NCI-H1105 treated with DMSO at 0.1 percent for 48 hours (cell line): Measurements from ENCODE around the gene B3GNT2.

Experiments used
- DNase-seq: peaks from one replicate; lab custom pipeline; 2025; lab: John Stamatoyannopoulos, UW

The B3GNT2 gene

DNA sequence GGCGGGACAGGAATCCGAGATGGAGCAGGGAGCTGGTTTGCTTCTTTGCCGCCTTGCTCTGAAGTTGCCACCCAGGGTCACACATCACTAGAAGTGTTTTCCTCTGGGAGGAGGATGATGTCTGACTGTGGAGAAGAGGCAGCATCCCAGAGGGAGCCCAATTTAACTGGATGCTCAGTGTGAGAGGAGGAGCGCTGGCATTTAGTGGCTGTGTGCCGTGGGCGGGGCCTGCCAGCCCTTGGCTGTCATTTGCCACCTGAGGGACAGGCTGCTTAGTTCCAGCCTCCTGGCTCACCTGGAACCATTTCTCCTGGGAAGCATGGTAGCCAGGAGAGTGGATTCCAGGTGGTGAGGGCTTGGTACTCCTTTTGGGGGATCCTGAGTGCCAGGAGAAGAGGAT is 9.6 kb downstream of the B3GNT2 start:
- no peak for DNase-seq

DNA sequence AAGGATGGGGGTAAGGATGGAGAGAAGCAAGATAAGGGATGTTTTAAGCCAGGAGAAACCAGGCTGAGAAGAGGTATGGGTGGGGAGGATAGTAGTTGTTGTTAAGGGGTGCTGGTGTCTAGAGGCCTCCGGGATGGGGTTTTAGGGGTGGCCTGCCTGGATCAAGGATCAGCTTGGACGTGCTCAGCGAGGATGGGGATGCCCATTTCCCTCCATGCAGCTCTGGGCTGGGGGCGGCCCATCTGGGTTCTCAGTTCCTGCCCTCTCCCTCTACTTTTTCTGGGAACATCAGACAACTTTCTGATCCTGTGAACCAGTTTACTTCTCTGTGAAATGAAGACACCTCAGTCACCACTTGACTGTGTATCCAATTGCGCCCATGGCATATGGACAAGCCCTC is 10.1 kb downstream of the B3GNT2 start:
- no peak for DNase-seq

DNA sequence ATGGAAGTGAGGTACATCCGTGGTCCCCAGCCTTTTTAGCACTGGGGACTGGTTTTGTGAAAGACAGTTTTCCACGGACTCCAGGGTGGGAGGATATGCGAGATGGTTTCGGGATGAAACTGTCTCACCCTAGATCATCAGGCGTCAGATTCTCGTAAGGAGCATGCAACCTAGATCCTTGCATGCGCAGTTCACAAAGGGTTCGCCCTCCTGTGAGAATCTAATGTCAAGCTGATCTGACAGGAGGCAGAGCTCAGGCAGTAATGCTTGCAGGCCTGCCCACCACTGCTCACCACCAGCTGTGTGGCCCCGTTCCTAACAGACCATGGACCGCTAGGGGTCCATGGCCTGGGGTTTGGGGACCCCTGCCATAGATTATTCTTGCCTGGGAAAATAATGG is 11.6 kb downstream of the B3GNT2 start:
- DNase-seq = no peak

DNA sequence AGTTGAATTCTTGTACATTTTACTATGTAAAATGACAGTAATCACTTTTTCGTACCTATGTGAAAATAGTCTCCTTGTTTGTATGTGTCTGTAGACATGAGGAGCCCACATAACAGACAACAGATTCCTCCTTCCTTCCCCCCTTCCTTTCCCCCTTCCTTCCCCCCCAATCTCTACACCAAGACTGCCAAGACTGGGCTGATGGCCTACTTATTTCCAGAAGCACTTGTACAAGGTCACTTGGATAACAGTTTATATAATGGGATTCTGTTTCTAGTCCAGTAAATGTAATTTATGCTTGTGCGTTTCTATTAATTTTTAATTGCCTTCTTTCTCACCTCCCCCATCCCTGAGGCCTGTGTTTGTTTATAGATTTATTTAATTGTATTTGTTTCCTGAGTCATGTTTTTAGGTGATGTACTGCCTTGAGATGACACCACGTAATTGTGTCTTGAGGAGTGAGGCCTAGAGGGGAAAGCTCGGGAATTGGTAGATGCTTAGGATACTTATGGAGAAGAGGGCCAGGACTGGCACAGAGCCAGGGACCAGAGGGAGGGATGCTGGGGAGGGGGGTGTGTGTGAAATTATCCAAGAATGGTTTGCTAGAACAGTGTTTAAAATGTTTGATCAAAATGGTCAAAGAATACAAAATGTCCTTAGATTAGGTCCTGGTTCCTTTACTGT is 12.3 kb downstream of the B3GNT2 start:
- no peak for DNase-seq

DNA sequence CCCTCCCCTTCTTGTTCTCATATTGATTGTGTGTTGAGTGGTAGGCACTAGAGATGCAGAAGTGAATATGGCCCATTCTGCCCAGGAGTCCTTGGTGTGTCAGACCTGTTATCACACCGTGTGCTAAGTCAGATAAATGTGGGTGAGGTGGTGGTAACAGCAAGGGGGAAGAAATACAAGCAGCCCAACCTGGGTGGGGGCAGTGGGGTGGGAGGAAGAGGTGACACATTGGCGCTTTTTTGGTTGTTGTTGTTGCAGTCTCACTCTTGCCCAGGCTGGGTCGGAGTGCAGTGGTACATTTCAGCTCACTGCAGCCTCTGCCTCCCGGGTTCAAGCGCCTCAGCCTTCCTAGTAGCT is 12.8 kb downstream of the B3GNT2 start:
- no peak for DNase-seq

DNA sequence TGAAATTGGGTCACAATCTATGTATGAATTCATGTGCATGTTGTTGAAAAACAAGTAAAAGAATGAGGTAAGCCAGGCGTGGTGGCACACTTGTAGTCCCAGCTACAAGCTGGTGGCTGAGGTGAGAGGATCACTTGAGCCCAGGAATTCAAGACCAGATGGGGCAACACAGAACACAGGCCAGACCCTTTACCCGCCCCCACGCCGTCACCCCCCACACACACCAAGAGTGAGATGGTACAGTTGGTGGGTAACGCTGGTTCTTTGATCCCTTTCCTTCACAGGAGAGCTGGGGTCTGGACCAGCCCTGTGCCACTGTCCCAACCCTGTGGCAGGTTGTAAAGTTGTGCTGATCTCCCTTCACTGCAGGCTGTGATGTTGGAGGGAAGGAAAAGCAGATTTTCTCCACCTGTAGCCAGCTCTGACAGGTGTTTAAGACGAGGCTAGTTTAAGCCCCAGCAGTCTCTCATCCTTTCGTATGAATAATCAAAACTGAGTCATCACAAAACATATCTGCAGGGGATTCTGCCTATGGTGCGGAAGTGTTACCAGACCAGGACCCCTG is 13.6 kb downstream of the B3GNT2 start:
- no peak for DNase-seq

DNA sequence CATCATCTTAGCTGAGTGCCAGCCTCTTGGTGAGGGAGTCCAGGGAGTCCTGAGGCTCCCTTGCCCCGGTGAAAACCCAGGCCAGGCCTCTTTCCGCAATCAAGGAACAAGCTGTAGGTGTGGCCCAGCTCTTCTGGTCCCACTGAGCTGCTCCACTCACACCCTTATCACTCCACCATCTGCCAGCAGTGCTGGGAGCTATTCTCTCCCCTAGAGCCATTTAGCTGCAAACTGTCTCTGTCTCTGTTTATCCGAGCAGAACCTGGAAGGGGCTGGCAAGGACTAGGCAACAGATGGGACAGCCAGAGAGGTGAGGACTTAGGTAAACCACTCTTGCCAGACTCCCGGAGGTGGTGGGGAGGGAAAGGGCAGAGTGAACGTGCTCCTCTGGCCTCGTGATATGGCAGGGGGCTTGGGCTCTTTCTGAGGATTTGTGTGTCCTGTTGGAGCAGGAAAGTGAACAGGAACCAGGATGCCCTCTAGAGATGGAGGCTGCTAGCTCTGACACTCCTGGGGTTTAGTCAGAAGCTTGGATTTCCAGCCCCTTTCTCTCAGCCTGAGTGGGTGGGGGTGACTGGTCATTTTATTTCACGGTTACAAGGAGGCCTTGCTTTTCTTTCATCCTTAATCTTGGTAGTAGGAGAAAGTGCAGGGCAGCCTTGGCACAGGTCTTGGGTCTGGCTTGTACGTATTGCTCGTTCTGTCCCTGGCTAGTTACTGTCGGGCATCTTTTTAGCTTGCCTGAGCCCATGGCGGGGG is 19.6 kb downstream of the B3GNT2 start:
- DNase-seq = no peak

DNA sequence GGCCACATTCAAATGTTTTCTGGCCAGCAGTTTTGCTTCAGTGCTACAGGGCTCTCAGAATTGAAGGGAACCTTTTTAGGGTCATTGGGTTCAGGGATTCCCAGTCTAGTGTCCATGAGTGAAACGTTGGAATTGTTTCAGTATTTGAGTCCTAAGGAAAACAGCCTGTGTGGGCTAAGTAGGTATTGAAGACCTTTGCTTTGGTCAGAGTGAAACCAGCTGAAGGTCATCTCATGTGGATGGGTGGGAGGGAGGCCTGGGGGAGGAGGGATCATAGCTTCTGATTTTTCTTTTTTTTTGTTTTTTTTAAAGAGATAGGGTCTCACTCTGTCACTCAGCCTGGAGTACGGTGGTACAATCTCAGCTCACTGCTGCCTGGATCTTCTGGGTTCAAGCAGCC is 20.2 kb downstream of the B3GNT2 start:
- DNase-seq = no peak

DNA sequence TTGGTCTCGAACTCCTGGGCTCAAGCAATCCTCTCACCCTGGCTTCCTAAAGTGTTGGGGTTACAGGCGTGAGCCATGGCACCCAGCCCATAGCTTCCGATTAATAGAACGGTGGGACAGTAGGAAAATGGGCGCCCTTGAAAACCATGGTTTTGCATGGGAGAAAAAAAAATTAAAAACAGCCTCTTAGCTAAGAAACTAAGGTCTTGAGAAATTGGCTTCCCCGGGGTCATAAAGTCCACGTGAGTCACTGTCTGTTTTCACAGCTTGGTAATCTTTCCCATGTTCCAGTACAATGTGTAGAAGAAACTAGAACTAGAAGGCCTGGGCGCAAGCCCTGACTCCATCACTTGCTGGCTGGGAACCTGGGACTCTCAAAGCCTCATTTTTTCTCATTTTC is 20.7 kb downstream of the B3GNT2 start:
- no peak for DNase-seq

DNA sequence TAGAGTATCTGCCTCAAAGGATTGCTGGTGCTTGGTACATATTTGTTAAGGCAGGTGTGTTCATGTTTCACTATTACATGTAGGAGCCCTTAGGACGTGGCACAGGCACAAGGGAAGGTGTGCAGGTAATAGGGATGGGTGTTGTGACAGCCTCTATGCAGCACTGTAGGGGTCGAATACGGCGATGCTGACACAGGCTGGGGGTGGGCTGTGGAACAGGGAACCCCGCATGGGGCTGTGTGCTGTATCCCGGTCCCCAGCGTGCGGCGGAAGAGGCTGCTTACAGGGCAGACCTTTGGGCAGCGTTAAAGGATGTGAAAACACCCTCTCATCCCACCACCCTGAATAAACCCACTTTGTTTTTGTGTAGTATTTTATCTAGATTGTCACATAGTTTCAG is 21.5 kb downstream of the B3GNT2 start:
- no peak for DNase-seq

DNA sequence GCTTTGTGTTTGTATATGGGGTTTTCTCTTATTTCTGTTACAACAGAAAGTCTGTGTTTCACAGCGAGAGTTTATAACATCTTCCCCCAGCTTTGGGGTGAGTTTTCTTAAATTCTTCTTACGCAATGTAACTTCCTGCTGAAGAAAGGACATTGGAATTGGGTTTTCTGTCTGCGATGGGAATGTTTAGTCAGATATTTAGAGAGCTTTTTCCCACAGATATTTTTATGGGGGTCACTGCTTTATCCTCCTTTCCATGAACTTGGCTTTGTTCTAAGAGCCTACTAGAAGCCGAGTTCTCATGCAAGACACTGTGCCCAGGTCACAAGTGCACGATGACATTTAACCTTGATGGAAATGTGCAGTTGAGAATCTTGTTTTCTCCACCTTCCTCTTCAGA is 22.1 kb downstream of the B3GNT2 start:
- DNase-seq = no peak

DNA sequence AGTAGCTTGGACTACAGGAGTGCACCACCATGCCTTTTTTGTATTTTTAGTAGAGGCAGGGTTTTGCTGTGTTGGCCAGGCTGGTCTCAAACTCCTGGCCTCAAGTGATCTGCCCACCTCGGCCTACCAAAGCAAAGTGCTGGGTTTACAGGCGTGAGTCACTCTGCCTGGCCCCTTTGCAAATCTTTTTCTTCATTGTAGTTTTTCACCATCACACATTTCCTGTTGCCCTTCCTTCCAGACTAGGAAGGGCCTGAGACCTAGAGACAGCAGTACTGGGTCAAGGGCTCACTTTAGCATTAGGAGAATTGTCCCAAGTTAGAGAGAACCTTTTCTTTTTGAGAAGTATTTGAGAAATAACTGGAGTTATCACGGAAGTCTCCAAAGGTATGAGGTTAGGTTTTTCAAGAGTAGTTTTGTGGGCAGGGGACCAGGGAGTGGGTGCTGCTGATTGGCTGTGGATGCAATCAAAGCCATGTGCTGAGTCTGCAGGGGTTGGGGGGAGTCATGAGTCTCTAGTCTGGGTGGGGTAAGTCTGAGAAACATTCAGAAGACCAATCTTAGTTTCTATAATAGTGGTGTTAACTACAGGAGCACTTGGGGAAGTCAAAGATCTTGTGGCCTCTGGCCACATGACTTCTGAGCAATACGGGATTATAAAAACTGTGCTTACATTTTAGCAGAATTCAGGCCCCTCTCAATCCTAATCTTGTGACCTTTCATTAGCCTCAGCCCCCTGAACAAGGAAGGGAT is 23.7 kb downstream of the B3GNT2 start:
- no peak for DNase-seq

DNA sequence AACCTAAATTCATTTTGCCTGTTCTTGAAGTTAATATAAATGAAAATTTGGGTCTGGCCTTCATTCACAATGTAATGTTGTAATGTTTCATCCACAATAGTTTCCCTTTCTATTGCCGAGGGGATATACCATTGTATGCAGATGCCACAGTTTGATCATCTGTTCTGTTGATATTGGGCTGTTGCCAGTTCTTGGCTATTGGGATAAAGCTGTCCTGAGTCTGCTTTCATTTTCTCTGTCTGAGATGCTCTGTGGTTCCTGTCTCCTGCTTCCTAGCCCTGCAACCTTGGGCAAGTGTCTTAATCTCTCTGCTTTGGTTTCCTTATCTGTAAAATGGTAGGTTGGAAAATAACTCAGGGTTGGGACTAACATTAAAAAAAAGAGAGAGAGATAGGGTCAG is 25.2 kb downstream of the B3GNT2 start:
- no peak for DNase-seq

DNA sequence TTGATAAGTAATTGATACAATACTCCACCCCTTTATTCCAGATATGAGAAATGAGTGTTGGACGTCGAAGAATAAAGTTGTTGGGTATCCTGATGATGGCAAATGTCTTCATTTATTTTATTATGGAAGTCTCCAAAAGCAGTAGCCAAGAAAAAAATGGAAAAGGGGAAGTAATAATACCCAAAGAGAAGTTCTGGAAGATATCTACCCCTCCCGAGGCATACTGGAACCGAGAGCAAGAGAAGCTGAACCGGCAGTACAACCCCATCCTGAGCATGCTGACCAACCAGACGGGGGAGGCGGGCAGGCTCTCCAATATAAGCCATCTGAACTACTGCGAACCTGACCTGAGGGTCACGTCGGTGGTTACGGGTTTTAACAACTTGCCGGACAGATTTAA is 26.3 kb downstream of the B3GNT2 start:
- DNase-seq = no peak

DNA sequence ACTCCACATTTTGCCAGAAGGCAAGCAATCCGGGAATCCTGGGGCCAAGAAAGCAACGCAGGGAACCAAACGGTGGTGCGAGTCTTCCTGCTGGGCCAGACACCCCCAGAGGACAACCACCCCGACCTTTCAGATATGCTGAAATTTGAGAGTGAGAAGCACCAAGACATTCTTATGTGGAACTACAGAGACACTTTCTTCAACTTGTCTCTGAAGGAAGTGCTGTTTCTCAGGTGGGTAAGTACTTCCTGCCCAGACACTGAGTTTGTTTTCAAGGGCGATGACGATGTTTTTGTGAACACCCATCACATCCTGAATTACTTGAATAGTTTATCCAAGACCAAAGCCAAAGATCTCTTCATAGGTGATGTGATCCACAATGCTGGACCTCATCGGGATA is 26.8 kb downstream of the B3GNT2 start:
- DNase-seq = no peak

DNA sequence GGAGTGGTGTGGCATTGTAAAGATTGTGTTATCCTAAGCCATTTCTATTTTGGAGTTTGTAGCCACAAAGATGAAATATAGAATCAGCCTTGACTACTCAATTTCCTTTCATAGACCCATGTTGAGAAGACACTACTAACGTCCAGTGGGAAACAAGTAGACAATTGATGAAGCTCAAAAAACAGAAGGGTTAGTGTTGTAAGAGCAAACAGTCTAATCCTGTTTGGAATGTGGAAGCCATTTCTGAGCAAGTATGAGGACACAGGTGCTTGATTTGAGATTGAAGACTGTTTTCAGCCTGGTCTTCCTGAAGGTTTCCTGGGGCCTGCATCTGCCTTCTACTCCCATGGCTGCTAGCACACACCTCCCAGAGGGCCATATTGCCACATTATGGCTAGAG is 29.1 kb downstream of the B3GNT2 start:
- no peak for DNase-seq

DNA sequence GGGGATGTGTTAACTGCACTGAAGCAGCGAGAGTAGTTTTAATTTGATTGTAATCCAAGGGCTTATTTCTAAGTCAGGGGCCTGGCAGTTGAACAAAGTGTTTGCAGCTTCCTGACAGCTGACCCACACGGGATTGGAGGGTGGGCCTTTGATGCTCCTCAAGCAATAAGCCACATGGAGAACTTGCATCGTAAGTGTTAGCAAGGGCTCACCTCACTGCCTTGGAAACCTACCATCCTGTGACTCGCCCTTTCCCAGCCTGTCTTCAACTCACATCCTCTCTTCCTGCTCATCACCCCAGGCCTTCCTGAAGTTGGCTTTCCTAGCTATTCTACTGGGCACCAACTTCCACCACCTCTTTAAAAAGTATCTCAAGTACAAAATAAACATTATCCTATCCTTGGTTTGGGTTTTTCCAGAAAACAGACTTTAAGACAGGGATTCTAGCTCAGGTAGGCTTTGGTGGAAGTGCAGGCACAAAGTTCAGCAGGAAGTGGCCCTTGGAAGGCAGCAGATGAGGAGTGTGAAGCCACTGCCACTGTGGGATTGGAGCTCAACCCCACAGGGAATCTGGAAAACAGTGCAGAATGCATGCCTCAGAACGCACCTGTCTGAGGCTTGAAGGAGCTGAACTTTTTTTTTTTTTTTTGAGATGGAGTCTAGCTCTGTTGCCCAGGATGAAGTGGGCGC is 31.6 kb downstream of the B3GNT2 start:
- no peak for DNase-seq

DNA sequence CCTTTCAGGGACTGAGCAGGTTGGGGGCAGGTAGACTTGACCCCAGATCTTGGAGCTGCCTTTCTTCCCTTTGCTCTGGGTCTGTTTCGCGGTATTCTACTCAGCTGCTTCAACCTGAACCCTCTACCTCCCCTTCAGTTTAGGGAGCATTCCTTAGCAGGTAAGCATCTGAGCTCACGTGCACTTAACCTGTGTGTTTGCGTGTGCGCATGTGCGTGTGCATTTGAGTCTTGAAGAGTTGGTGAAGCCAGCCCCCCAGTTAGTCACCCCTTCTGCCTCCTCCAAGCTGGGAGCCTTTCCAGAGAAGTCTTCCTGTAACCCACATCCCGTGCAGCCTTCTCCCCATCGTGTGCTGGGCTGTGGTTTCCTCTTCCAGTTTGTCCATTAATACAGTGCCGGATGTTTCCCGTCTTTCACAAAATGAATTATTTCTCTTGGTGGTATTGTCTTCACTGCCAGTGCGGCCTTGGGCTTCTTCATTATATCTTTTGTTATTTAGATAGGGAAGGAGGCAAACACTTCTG is 33.2 kb downstream of the B3GNT2 start:
- DNase-seq = no peak

DNA sequence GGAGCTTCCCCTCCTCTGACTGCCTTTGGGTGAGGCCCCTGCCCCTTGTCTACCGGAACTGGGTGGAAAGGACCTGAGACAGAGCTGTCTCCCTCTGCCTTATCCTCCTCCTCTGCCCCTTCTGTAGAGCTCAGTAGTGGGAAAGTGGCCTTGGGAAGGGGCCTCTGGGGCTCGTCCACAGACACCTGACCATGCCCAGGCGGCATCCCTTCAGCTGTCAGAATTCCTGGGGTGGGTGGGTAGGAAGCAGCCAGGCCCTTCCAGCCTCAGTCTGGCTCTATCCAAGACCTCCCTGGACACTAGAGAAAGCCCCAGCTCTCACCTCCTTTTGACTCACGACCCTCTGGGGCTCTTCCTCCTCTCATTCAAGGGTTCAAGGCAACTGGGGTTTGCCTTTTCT is 35.6 kb downstream of the B3GNT2 start:
- DNase-seq = no peak

DNA sequence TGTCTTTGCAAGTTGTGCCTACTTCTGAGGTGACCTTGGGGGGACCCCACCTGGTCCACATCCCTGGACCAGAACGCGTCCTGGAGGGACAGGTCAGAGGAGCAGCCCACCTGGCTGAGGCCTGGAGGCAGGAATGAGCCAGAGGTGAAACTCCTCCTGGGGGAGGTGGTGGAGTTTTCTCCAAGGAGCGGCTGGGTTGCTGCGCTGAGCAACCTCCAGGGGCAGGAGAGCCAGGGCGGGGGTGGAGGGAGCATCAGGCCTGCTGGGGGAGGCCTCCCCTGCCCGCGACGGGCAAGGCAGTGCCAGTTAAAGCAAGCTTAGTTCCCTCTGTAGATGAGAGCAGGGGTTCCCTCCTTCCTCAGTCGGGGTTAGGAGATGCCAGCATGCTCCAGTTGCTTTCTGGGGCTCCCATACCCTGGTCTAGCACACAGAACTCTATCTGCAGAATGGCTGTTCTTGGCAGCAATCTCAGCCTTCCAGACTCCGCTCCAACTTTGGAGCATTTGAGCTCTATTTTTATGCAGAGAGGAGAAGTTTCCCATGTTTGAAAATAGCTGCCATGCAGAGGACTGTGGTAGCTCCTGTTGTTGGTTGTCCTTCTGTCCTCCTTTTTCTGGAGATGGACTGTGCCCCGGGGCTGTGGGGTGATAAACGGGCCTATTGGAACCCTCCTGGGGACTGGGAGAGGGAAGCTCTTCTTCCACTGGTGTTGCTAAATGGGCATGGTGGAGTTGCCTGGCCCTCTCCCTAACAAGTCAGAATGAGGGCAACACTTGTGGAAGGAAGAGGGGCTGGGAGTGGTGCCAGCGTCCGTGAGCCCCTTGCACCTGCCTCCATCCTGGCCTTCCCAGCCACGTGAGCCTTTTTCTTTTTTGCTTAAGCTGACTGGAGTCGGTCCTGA is 39.1 kb downstream of the B3GNT2 start:
- peak; percentile 51 for DNase-seq

DNA sequence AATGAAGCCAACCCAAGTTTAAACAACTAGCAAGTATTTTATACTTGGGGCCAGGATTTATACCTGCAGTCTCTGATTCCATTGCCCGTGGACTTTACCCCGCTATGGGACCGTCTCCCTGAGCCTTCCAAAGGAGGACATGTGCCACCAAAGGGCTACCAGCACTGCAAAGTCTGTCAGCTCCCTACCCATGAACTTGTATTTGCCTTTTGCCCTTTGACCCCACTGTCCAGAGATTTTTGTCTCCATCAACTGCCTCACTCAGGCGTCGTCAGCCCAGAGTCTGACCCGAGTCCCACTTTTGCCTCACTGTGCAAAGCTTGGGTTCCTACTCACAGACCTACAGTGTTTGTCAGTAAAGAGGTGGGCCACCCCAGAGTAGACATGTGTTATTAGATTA is 40.6 kb downstream of the B3GNT2 start:
- DNase-seq = no peak
